Measurements from ENCODE around the gene DNAJB14. TPM values are rescaled to one million over a fixed set of nuclear protein-coding genes. Genes with fewer than 3 reads are reported as not detected.

The DNAJB14 gene
- total and polyA plus RNA-seq, 2 experiments from 2014 or later: 15.3 to 18.1 TPM

- Histone ChIP-seq H3K27me3 (no peaks in the 10 kb centered on the region), H3K9me3 (ENCODE audit: low read depth) (no peaks in the 10 kb centered on the region), H3K4me1 (ENCODE audit: low read depth) (no peaks in the 10 kb centered on the region), H3K27ac (no peak overlapping the region), H3K36me3 (peaks cover 3% of the 10 kb centered on the region), H3K4me3 (no peak overlapping the region)
- DNase-seq (ENCODE audit: low read depth in 1 of 2, low spot score in 1 of 2): no peak
- TF ChIP-seq CTCF (IDR thresholded peaks at IDR 0.05; ENCODE audit: low read depth, low read length): no peak
These were observed 8.1 kb downstream of the DNAJB14 start for GRCh38 chr4:99938243-99938753.

- no peak for TF ChIP-seq CTCF (IDR thresholded peaks at IDR 0.05; ENCODE audit: low read depth, low read length)
- Histone ChIP-seq H3K27me3 (no peaks in the 10 kb centered on the region), H3K9me3 (ENCODE audit: low read depth) (no peaks in the 10 kb centered on the region), H3K27ac (no peak overlapping the region), H3K4me3 (no peak overlapping the region), H3K36me3 (peaks cover 2% of the 10 kb centered on the region), H3K4me1 (ENCODE audit: low read depth) (no peaks in the 10 kb centered on the region)
- DNase-seq (ENCODE audit: low read depth in 1 of 2, low spot score in 1 of 2): no peak
These were observed 11.5 kb downstream of the DNAJB14 start for GRCh38 chr4:99934891-99935290.

- H3K27ac ChIP-seq: no peak overlapping the region
- DNase-seq (ENCODE audit: low read depth in 1 of 2, low spot score in 1 of 2): peak in 1 of 2 donors; percentile 62
- H3K9me3 ChIP-seq (ENCODE audit: low read depth): no peaks in the 10 kb centered on the region
- H3K4me1 ChIP-seq (ENCODE audit: low read depth): no peaks in the 10 kb centered on the region
- H3K36me3 ChIP-seq: peaks cover 12% of the 10 kb centered on the region
- H3K4me3 ChIP-seq: no peak overlapping the region
- no peaks in the 10 kb centered on the region for H3K27me3 ChIP-seq
- TF ChIP-seq CTCF (IDR thresholded peaks at IDR 0.05; ENCODE audit: low read depth, low read length): no peak
These were observed 18.9 kb downstream of the DNAJB14 start for GRCh38 chr4:99927566-99927965.

- no peak for TF ChIP-seq CTCF (IDR thresholded peaks at IDR 0.05; ENCODE audit: low read depth, low read length)
- Histone ChIP-seq H3K4me3 (no peak overlapping the region), H3K36me3 (peaks cover 23% of the 10 kb centered on the region), H3K4me1 (ENCODE audit: low read depth) (no peaks in the 10 kb centered on the region), H3K27me3 (no peaks in the 10 kb centered on the region), H3K27ac (no peak overlapping the region), H3K9me3 (ENCODE audit: low read depth) (no peaks in the 10 kb centered on the region)
- no peak for DNase-seq (ENCODE audit: low read depth in 1 of 2, low spot score in 1 of 2)
These were observed 25.2 kb downstream of the DNAJB14 start for GRCh38 chr4:99921174-99921573.

- peaks cover 30% of the 10 kb centered on the region for H3K36me3 ChIP-seq
- H3K27me3 ChIP-seq: no peaks in the 10 kb centered on the region
- H3K9me3 ChIP-seq (ENCODE audit: low read depth): no peaks in the 10 kb centered on the region
- H3K27ac ChIP-seq: no peak overlapping the region
- no peaks in the 10 kb centered on the region for H3K4me1 ChIP-seq (ENCODE audit: low read depth)
- H3K4me3 ChIP-seq: no peak overlapping the region
- no peak for DNase-seq (ENCODE audit: low read depth in 1 of 2, low spot score in 1 of 2)
- no peak for TF ChIP-seq CTCF (IDR thresholded peaks at IDR 0.05; ENCODE audit: low read depth, low read length)
These were observed 27.8 kb downstream of the DNAJB14 start for GRCh38 chr4:99918656-99919055.

GRCh38 chr4:99917575-99917974, 28.8 kb downstream of the DNAJB14 start:
- TF ChIP-seq CTCF (IDR thresholded peaks at IDR 0.05; ENCODE audit: low read depth, low read length): no peak
- DNase-seq (ENCODE audit: low read depth in 1 of 2, low spot score in 1 of 2): no peak
- Histone ChIP-seq H3K27ac (no peak overlapping the region), H3K4me1 (ENCODE audit: low read depth) (no peaks in the 10 kb centered on the region), H3K9me3 (ENCODE audit: low read depth) (no peaks in the 10 kb centered on the region), H3K36me3 (peaks cover 25% of the 10 kb centered on the region), H3K4me3 (no peak overlapping the region), H3K27me3 (no peaks in the 10 kb centered on the region)

Measured in cardiac muscle cell (in vitro differentiated cells and primary cell).